RWPE1 (cell line): Measurements from ENCODE around the gene TSPAN19.
"Not testable (repeated sequence)": the region's sequence is repeated elsewhere in the genome, so short reads cannot be mapped to it uniquely, and the experiment has no call there.

Experiments
- CTCF ChIA-PET: fragments of 350-600 bp; sonication (Branson Sonifier 250); formaldehyde crosslinking; extraction: SDS; loops from one replicate; lab custom pipeline; 2021; lab: Yijun Ruan, JAX
- POLR2A ChIA-PET: fragments of 400-600 bp; formaldehyde crosslinking; extraction: SDS; loops from one replicate; lab custom pipeline; 2020; ENCODE audit warnings: antibody characterized with exemption; ENCODE audit not compliant: low non-redundant PET; lab: Yijun Ruan, JAX
- DNase-seq: peaks from one replicate; pipeline ENCODE4 v3.0.0; 2012; ENCODE audit warnings: low spot score
- H3K27ac ChIP-seq: fragments of 450-650 bp; 2 replicates; pipeline ENCODE4 v1.5.1; 2017
- TF ChIP-seq, protein P1 (sequence below): fragments of 450-650 bp; conservative IDR thresholded peaks from 2 replicates; pipeline ENCODE4 v1.5.1; 2017; ENCODE audit warnings: low read depth, mild to moderate bottlenecking

The TSPAN19 gene

DNA sequence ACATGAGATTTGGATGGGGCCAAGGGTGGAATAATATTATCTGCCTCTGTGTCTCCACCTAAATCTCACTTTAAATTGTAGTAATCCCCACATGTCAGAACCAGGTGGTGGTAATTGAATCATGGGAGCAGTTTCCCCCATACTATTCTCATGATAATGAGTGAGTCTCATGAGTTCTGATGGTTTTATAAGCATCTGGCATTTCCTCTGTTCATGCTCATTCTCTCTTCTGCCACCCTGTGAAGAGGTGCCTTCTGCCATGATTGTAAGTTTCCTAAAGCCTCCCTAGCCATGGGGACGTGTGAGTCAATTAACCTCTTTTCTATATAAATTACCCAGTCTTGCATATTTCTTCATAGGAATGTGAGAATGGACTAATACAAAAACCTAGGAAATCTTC lies 29.9 kb downstream of the TSPAN19 start:
- TF ChIP-seq, protein P1, sequence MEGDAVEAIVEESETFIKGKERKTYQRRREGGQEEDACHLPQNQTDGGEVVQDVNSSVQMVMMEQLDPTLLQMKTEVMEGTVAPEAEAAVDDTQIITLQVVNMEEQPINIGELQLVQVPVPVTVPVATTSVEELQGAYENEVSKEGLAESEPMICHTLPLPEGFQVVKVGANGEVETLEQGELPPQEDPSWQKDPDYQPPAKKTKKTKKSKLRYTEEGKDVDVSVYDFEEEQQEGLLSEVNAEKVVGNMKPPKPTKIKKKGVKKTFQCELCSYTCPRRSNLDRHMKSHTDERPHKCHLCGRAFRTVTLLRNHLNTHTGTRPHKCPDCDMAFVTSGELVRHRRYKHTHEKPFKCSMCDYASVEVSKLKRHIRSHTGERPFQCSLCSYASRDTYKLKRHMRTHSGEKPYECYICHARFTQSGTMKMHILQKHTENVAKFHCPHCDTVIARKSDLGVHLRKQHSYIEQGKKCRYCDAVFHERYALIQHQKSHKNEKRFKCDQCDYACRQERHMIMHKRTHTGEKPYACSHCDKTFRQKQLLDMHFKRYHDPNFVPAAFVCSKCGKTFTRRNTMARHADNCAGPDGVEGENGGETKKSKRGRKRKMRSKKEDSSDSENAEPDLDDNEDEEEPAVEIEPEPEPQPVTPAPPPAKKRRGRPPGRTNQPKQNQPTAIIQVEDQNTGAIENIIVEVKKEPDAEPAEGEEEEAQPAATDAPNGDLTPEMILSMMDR: no peak
- H3K27ac ChIP-seq: no peak overlapping the region
- DNase-seq: no peak
- CTCF ChIA-PET: no interaction called here
- POLR2A ChIA-PET: no interaction called here

DNA sequence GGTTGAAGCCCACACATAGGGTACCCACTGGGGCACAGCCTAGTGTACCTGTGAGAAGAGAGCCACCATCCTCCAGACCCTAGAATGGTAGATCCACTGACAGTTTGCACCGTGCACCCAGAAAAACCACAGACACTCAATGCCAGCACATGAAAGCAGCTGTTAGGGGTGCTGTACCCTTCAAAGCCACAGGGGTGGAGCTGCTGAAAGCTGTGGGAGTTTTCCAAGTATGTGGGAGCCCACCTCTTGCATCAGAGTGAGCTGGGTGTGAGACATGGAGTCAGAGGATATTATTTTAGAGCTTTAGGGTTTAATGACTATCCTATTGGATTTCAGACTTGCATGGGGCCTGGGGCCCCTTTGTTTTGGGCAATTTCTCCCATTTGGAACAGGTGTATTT lies 30.5 kb downstream of the TSPAN19 start:
- ChIA-PET CTCF (no interaction called here), POLR2A (no interaction called here)
- H3K27ac ChIP-seq: no peak overlapping the region
- DNase-seq: no peak
- TF ChIP-seq, protein P1: no peak

DNA sequence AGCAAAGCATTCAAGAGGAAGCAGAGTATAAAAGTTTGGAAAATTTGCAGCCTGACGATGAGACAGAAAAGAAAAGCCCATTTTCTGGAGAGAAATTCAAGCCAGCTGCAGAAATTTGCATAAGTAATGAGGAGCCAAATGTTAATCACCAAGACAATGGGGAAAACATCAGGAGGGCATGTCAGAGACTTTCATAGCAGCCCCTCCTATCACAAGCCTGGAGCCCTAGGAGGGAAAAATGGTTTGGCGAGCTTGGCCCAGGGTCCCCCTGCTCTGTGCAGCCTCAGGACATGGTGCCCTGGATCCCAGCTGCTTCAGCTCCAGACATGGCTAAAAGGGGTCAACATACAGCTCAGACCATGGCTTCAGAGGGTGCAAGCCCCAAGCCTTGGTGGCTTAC lies 31.0 kb downstream of the TSPAN19 start:
- H3K27ac ChIP-seq, CTCF ChIA-PET, DNase-seq, POLR2A ChIA-PET: not testable (repeated sequence)

DNA sequence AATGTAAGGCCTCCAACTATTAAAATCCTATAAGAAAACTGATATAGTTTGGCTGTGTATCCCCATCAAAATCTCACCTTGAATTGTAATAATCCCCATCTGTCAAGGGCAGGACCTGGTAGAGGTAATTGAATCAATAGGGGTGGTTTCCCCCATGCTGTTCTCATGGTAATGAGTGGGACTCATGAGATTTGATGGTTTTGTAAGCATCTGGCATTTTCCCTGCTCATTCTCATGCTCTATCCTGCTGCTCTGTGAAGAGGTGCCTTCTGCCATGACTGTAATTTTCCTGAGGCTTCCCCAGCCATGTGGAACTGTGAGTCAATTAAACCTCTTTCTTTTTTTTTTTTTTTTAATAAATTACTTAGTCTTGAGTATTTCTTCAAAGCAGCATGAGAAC lies 31.9 kb downstream of the TSPAN19 start:
- H3K27ac ChIP-seq: no peak overlapping the region
- no peak for DNase-seq
- ChIA-PET POLR2A (no interaction called here), CTCF (no interaction called here)
- TF ChIP-seq, protein P1: no peak

DNA sequence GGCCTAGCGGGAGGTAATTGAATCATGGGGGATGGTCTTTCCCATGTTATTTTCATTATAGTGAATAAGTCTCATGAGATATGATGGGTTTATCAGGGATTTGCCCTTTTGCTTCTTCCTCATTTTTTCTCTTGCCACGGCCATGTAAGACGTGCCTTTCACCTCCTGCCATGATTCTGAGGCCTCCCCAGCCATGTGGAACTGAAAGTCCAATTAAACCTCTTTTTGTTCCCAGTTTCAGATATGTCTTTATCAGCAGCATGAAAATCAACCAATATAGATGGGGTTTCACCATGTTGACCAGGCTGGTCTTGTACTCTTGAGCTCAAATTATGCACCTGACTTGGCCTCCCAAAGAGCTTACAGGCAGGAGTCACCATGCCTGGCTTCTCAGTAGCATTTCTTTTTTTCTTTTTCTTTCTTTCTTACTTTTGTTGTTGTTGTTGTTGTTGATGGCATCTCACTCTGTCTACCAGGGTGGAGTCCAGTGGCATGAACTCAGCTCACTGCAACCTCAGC lies 33.2 kb downstream of the TSPAN19 start:
- H3K27ac ChIP-seq: no peak overlapping the region
- TF ChIP-seq, protein P1: no peak
- CTCF ChIA-PET: interaction anchor here (1.0 kb wide), 1 partner anchor 128 kb away, joined by 3 read pairs; no protein-coding TSS in a partner anchor
- POLR2A ChIA-PET: no interaction called here
- no peak for DNase-seq

DNA sequence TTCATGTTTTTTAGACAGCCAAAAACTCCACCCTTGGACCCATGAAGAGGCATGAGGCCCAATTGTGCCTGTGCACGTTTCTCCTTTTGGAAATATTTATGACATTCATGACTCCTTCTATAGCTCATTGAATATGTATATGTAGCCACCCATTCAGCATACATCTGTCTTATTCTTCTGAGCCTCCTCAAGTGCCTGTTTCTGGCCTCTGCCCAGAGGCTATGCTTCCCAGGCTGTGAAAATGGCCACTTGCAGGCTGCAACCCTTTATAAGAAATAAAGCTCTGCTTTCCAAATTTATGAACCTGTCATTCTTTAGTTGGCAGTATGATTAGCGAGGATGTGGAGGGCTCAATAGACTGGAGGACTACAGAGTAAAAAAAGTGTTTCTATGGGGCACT lies 35.3 kb downstream of the TSPAN19 start:
- TF ChIP-seq, protein P1: no peak
- ChIA-PET CTCF (no interaction called here), POLR2A (no interaction called here)
- no peak for DNase-seq
- H3K27ac ChIP-seq: no peak overlapping the region

DNA sequence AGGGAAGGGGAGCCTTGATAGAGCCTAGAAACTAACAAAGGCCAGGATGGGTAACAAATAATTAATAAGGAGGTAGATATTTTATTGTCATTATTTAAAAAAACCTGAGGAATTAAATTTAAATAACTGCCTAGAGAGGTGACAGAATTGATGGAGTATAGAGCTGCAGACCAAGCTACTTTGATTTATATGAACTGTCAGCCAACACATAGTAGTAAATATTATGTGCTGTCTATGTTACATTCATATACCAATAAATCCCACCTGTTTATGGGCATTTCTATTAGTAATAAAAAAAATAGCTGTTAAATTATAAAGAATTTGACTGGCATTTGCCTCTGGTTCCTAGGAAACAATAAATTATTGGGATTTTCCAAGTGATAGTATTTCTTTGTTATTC lies 37.7 kb downstream of the TSPAN19 start:
- no peak overlapping the region for H3K27ac ChIP-seq
- ChIA-PET CTCF (interaction anchor here (0.5 kb wide), 1 partner anchor 80 kb away, joined by 6 read pairs; no protein-coding TSS in a partner anchor), POLR2A (no interaction called here)
- TF ChIP-seq, protein P1: no peak
- no peak for DNase-seq
